Loucy (cell line): ENCODE data around the gene ZNF629.

Experiments used
- CTCF ChIP-seq: fragments of 200-600 bp; sonication (generic); conservative IDR thresholded peaks from 2 replicates; pipeline ENCODE4 v1.5.1; 2014; ENCODE audit warnings: mild to moderate bottlenecking, antibody characterized with exemption, low read length
- EZH2phosphoT487 ChIP-seq: fragments of 200-600 bp; IDR thresholded peaks from 2 replicates; pipeline ENCODE4 v1.6.1; 2018; ENCODE audit warnings: antibody characterized with exemption, mild to moderate bottlenecking, moderate library complexity, borderline replicate concordance

- no peak for TF ChIP-seq CTCF
- no peak for TF ChIP-seq EZH2phosphoT487
These were observed 25.5 kb downstream of the ZNF629 start for GRCh38 chr16:30761427-30761927.
